ENCODE results near the gene CCM2. TPM values are rescaled to one million over a fixed set of nuclear protein-coding genes. Genes with fewer than 3 reads are reported as not detected.
A peak's percentile ranks its signal among the peaks of the same experiment; 100 is the strongest.
"Not testable (repeated sequence)": the region's sequence is repeated elsewhere in the genome, so short reads cannot be mapped to it uniquely, and the experiment has no call there.

Gene CCM2
- total and polyA plus RNA-seq, 7 donors: 28.1 to 54.2 (median 34.1) TPM

GRCh38 chr7:45020915-45021314, 20.9 kb downstream of the CCM2 start:
- no peak overlapping the region for H3K27ac ChIP-seq
- no peak overlapping the region for H3K4me3 ChIP-seq
- peak; percentile 24 for DNase-seq
- H3K4me1 ChIP-seq: peaks cover 0 to 10% (median 0%) of the 10 kb centered on the region in 4 donors
- H3K36me3 ChIP-seq: no peaks in the 10 kb centered on the region
- no peaks in the 10 kb centered on the region for H3K9me3 ChIP-seq
- H3K27me3 ChIP-seq: no peaks in the 10 kb centered on the region
- intact Hi-C loops (cut with DNase I): no loop called here
- 83 to 84% methylated on average over 5 of the region's 5 CpGs for WGBS, 2 donors
- TF ChIP-seq CTCF (IDR thresholded peaks at IDR 0.05) (no peak), POLR2AphosphoS5 (IDR thresholded peaks at IDR 0.05) (no peak), EP300 (IDR thresholded peaks at IDR 0.05) (no peak), POLR2A (IDR thresholded peaks at IDR 0.05) (no peak)

DNA sequence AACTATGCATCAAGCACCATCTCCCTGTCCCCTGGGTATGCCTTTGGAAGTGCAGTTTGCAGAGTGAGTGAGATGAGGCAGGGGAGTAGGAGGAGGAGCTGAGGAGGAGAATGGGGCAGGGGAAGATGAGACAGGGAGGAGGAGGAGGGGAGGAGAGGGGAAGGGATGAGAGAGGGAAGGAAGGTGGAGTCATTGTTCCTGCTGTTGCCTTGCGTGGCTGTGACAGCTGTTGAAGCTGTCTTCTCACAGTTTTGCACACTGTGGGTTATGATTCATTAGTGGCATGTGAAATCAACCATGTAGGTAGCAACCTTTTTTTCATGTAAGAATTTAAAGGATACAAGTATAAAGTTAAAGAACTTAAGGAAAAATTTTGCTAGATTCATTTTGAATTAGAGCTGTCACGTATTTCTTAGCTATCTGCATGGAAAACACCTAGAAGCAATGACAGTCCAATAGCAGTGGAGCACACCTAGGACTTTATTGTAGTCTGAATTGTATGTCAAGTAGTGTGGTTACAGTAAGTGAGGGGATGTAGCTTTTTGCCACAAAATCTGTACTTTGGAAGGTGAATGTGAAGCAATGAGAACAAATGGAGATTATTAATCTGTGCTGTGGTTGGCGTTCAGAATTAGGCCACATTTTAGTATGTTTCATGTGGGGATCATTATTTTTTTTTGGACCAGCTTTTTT, 21.7 kb downstream of the CCM2 start:
- WGBS, 2 donors: 78 to 80% methylated on average over 3 of the region's 3 CpGs
- TF ChIP-seq EP300 (IDR thresholded peaks at IDR 0.05) (no peak), CTCF (IDR thresholded peaks at IDR 0.05) (no peak), POLR2A (IDR thresholded peaks at IDR 0.05) (no peak), POLR2AphosphoS5 (IDR thresholded peaks at IDR 0.05) (no peak)
- no peak for DNase-seq
- Histone ChIP-seq H3K4me3 (no peak overlapping the region), H3K36me3 (peaks cover 0 to 1% (median under 1%) of the 10 kb centered on the region in 4 donors), H3K27me3 (no peaks in the 10 kb centered on the region), H3K27ac (no peak overlapping the region), H3K4me1 (peaks cover 0 to 10% (median 0%) of the 10 kb centered on the region in 4 donors), H3K9me3 (no peaks in the 10 kb centered on the region)
- intact Hi-C loops (cut with DNase I): no loop called here

- H3K4me3 ChIP-seq: no peak overlapping the region
- no peak overlapping the region for H3K27ac ChIP-seq
- no peaks in the 10 kb centered on the region for H3K27me3 ChIP-seq
- TF ChIP-seq POLR2AphosphoS5 (IDR thresholded peaks at IDR 0.05): no peak
- no peak for TF ChIP-seq POLR2A (IDR thresholded peaks at IDR 0.05)
- TF ChIP-seq CTCF (IDR thresholded peaks at IDR 0.05): no peak
- TF ChIP-seq EP300 (IDR thresholded peaks at IDR 0.05): no peak
- peaks cover 0 to 10% (median 0%) of the 10 kb centered on the region in 4 donors for H3K4me1 ChIP-seq
- H3K36me3 ChIP-seq: peaks cover 0 to 21% (median 7%) of the 10 kb centered on the region in 4 donors
- WGBS, 2 donors: 94 to 97% methylated on average over 2 of the region's 2 CpGs
- H3K9me3 ChIP-seq: no peaks in the 10 kb centered on the region
- intact Hi-C loops (cut with DNase I): no loop called here
- DNase-seq: no peak
These were observed 24.2 kb downstream of the CCM2 start for GRCh38 chr7:45024126-45024744.

DNA sequence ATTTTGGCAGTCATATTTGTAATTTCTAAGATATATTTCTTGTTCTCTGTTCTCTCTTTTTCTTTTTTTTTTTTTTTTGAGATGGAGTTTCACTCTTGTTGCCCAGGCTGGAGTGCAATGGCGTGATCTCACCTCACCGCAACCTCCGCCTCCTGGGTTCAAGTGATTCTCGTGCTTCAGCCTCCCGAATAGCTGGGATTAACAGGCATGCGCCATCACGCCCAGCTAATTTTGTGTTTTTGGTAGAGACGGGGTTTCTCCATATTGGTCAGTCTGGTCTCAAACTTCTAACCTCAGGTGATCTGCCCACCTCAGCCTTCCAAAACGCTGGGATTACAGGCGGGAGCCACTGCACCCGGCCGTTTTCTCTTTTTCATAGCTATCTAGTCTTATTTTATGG, 25.5 kb downstream of the CCM2 start:
- not testable (repeated sequence) for H3K4me3 ChIP-seq

DNA sequence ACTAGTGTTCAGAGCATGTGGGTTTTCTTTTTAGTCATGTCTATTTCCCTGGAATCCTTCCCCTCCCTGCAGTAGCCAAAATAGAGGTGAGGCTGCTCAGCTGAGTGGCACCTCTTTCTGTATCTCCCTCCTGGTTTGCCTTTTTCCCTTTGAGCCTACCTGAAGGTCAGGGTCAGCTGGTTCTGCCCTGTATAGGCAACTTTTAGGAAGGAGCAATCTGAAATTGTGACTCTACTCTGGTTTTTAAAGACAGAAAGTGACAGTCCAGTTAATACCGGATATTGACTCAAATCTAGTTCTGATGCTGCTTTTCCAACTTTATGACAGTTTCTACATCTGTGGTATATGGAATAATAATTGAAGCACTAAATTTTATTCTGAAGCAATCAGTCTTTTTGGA, 26.0 kb downstream of the CCM2 start:
- 91 to 94% methylated on average over 1 of the region's 1 CpG for WGBS, 2 donors
- Histone ChIP-seq H3K27me3 (no peaks in the 10 kb centered on the region), H3K4me3 (no peak overlapping the region), H3K27ac (no peak overlapping the region), H3K4me1 (peaks cover 0 to 7% (median 0%) of the 10 kb centered on the region in 4 donors), H3K9me3 (no peaks in the 10 kb centered on the region), H3K36me3 (peaks cover 0 to 21% (median 7%) of the 10 kb centered on the region in 4 donors)
- DNase-seq: no peak
- intact Hi-C loops (cut with DNase I): no loop called here
- TF ChIP-seq EP300 (IDR thresholded peaks at IDR 0.05) (no peak), POLR2A (IDR thresholded peaks at IDR 0.05) (no peak), POLR2AphosphoS5 (IDR thresholded peaks at IDR 0.05) (no peak), CTCF (IDR thresholded peaks at IDR 0.05) (no peak)

More for the DNA sequence above, 25.5 kb downstream of the CCM2 start:
- peaks cover 0 to 21% (median 7%) of the 10 kb centered on the region in 4 donors for H3K36me3 ChIP-seq
- H3K27me3 ChIP-seq; DNase-seq; H3K9me3 ChIP-seq; H3K27ac ChIP-seq; intact Hi-C loops (cut with DNase I): not testable (repeated sequence)
- peaks cover 0 to 10% (median 0%) of the 10 kb centered on the region in 4 donors for H3K4me1 ChIP-seq
- 95 to 96% methylated on average over 12 of the region's 12 CpGs for WGBS, 2 donors
